PFSK-1 (cell line): ENCODE data around the gene AGFG2.

ENCODE experiments used
- FOXP2 ChIP-seq: optimal IDR thresholded peaks from 2 replicates; pipeline ENCODE3; 2011; ENCODE audit warnings: borderline replicate concordance, control low read depth, inconsistent platforms; ENCODE audit not compliant: insufficient read depth; ENCODE audit errors: extremely low read length, extremely low read depth
- POLR2AphosphoS5 ChIP-seq: IDR thresholded peaks from 2 replicates; pipeline ENCODE4 v1.6.1; 2012; ENCODE audit warnings: low read depth, mild to moderate bottlenecking, control low read depth, low read length, moderate library complexity
- SIN3A ChIP-seq: IDR thresholded peaks from 2 replicates; pipeline ENCODE4 v1.6.1; 2012; ENCODE audit warnings: mild to moderate bottlenecking, low read length, moderate library complexity, borderline replicate concordance; ENCODE audit not compliant: insufficient read depth
- TAF1 ChIP-seq: IDR thresholded peaks from 2 replicates; pipeline ENCODE4 v1.6.1; 2012; ENCODE audit warnings: low read length, control low read depth, borderline replicate concordance; ENCODE audit not compliant: insufficient read depth
- TF ChIP-seq, protein P1 (sequence below), 2 experiments: IDR thresholded peaks; 2 replicates each; pipeline versions ENCODE4 v1.6.1 to v1.8.0; 2011 to 2012; ENCODE audit warnings: low read depth in 2 of 2, low read length in 2 of 2, control low read depth in 1 of 2, inconsistent platforms in 1 of 2, mild to moderate bottlenecking in 1 of 2, moderate library complexity in 1 of 2; ENCODE audit not compliant: insufficient read depth in 1 of 2

Gene AGFG2

DNA sequence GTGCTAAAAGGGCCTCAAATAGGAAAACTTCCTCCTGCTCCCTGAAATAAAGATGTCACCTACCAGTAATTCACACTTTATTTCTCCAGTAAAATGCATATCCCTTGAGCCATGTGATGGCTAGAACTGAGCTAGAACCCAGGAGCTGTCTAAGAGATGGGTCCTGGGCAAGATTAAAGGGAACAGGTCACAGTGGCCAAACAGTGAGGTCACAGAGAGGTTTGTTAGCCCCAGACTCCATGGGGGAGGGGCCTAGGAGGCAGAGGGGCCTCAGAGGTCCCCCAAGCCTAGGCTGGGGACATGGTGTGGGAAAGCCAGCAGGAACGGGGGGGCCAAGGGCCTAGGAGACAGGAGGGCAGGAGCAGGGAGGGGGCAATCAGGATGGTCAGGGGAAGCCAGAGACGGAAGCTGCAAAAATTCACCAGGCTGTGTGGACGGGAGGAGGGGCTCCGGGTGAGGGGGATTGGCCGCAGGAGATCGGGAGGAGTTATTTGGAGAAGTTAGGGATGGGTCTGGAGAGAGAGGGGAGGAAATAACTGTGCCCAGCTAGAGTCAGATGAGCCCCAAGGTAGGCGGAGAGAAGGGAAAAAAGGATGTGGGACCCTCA is 50.4 kb downstream of the AGFG2 start:
- no peak for TF ChIP-seq TAF1
- no peak for TF ChIP-seq FOXP2
- TF ChIP-seq, protein P1, sequence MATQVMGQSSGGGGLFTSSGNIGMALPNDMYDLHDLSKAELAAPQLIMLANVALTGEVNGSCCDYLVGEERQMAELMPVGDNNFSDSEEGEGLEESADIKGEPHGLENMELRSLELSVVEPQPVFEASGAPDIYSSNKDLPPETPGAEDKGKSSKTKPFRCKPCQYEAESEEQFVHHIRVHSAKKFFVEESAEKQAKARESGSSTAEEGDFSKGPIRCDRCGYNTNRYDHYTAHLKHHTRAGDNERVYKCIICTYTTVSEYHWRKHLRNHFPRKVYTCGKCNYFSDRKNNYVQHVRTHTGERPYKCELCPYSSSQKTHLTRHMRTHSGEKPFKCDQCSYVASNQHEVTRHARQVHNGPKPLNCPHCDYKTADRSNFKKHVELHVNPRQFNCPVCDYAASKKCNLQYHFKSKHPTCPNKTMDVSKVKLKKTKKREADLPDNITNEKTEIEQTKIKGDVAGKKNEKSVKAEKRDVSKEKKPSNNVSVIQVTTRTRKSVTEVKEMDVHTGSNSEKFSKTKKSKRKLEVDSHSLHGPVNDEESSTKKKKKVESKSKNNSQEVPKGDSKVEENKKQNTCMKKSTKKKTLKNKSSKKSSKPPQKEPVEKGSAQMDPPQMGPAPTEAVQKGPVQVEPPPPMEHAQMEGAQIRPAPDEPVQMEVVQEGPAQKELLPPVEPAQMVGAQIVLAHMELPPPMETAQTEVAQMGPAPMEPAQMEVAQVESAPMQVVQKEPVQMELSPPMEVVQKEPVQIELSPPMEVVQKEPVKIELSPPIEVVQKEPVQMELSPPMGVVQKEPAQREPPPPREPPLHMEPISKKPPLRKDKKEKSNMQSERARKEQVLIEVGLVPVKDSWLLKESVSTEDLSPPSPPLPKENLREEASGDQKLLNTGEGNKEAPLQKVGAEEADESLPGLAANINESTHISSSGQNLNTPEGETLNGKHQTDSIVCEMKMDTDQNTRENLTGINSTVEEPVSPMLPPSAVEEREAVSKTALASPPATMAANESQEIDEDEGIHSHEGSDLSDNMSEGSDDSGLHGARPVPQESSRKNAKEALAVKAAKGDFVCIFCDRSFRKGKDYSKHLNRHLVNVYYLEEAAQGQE (IDR thresholded peaks at IDR 0.05; ENCODE audit: insufficient read depth in 1 of 2, low read depth in 2 of 2, low read length in 2 of 2): no peak
- no peak for TF ChIP-seq SIN3A
- TF ChIP-seq POLR2AphosphoS5: no peak

DNA sequence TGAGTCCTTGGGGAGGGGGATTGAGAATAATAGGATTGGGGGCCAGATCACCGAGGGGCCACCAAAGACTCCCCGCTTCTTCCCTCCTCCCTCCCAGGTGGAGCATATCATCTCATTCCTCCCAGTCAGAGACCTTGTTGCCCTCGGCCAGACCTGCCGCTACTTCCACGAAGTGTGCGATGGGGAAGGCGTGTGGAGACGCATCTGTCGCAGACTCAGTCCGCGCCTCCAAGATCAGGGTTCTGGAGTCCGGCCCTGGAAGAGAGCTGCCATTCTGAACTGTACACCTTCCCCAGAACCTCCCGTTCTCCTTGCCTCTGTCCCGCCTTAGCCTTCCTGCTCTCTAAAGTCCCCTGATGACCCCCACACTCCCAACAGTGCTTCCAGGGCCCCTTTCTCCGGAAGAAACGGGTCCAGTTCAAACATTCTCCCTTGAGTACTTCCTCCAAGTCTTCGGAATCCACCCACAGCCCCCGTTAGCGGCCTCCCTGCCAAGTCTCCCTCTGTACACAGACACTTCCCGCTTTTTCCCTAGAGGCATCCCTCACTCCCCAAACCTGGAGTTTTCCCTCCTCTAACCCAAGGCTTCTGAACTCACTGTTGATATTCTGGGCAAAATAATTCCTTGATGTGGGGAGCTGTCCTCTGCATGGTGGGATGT is 51.2 kb downstream of the AGFG2 start:
- TF ChIP-seq, protein P1 (IDR thresholded peaks at IDR 0.05; ENCODE audit: insufficient read depth in 1 of 2, low read depth in 2 of 2, low read length in 2 of 2): no peak
- no peak for TF ChIP-seq SIN3A
- TF ChIP-seq FOXP2: no peak
- no peak for TF ChIP-seq TAF1
- TF ChIP-seq POLR2AphosphoS5: no peak

DNA sequence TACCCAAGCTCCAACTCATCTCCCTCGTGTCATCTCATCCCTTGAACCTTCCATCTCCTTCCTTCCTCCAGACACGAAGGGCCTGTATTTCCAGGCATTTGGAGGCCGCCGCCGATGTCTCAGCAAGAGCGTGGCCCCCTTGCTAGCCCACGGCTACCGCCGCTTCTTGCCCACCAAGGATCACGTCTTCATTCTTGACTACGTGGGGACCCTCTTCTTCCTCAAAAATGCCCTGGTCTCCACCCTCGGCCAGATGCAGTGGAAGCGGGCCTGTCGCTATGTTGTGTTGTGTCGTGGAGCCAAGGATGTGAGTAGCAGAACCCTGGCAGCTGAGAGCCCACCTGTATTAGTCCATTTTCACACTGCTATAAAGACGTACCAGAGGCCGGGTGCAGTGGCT is 52.6 kb downstream of the AGFG2 start:
- TF ChIP-seq TAF1 (no peak), SIN3A (no peak), FOXP2 (no peak), POLR2AphosphoS5 (no peak)
- TF ChIP-seq, protein P1 (IDR thresholded peaks at IDR 0.05; ENCODE audit: insufficient read depth in 1 of 2, low read depth in 2 of 2, low read length in 2 of 2): no peak

DNA sequence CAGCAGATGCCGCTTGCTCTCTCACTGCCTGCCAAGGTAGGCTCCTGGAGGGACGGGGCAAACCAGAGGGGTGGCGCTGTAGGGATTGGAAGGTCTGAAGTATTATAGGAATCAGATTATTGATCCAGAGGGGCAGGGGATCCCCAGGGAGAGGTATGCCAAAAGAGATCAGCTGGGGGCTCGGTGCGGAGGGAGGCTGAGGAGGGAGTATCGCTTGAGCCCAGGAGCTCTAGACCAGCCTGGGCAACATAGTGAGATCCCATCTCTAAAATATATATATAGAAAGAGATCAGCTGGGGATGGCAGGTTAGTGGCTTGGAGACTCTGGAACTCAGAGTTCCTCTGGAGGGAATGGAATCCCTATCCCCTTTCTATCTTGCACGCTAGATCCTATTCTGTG is 56.2 kb downstream of the AGFG2 start:
- TF ChIP-seq, protein P1 (IDR thresholded peaks at IDR 0.05; ENCODE audit: insufficient read depth in 1 of 2, low read depth in 2 of 2, low read length in 2 of 2): no peak
- TF ChIP-seq FOXP2 (no peak), TAF1 (no peak), SIN3A (no peak), POLR2AphosphoS5 (no peak)
